ENCODE results near the gene SLC44A1. TPM values are rescaled to one million over a fixed set of nuclear protein-coding genes. Genes with fewer than 3 reads are reported as not detected.

SLC44A1 gene
- polyA plus RNA-seq, 2 of the 4 experiments (the other 2 are of a cell fraction): 19.6 to 27.2 TPM

GRCh38 chr9:105296877-105297287 is 52.4 kb downstream of the SLC44A1 start:
- Histone ChIP-seq H3K4me1 (peaks cover 82% of the 10 kb centered on the region), H3K4me2 (peak overlapping the region; percentile 63), H3K27ac (peak overlapping the region; percentile 75 to 90), H3K4me3 (no peak overlapping the region), H3K9me3 (no peaks in the 10 kb centered on the region)
- ChIA-PET POLR2A (interaction anchor here (0.6 to 1.6 kb wide), 3 partner anchors 43 to 130 kb away, joined by 3 to 6 read pairs (median 3); partner anchors contain the start of gene SLC44A1), CTCF (interaction anchor here (0.5 to 3.1 kb wide), 6 partner anchors 15 to 377 kb away, joined by 3 to 10 read pairs (median 4); partner anchors contain the start of gene SLC44A1)
- WGBS (ENCODE audit: missing lambda C conversion rate): 45% methylated on average over 2 of the region's 2 CpGs
- no peak for TF ChIP-seq KDM1A (IDR thresholded peaks at IDR 0.05; ENCODE audit: low read depth)
- TF ChIP-seq FOSL2 (IDR thresholded peaks at IDR 0.05): no peak
- peak; percentile 65 for TF ChIP-seq FOSL2 (CRISPR knock-in tag; IDR thresholded peaks at IDR 0.05)
- TF ChIP-seq NFE2L2 (conservative IDR thresholded peaks at IDR 0.05; ENCODE audit: low read length): peak; percentile 87
- TF ChIP-seq HOXB5 (CRISPR knock-in tag; IDR thresholded peaks at IDR 0.05): 0 out of 2 replicates have a peak, but pooled peaks have one; percentile 45
- peak; percentile 72 to 84; a peak in 3 of 4 replicates for TF ChIP-seq CEBPB (IDR thresholded peaks at IDR 0.05)
- TF ChIP-seq MAFK (IDR thresholded peaks at IDR 0.05; ENCODE audit: partially characterized antibody): peak; percentile 96
- TF ChIP-seq POLR2AphosphoS2 (conservative IDR thresholded peaks at IDR 0.05; ENCODE audit: low read length): no peak
- peak in 1 of 2 experiments; percentile 37; a peak in 1 of 5 replicates for TF ChIP-seq EP300 (IDR thresholded peaks at IDR 0.05)
- ATAC-seq (peak; percentile 69 to 79), FAIRE-seq (peak; percentile 70), DNase-seq (ENCODE audit: low read depth in 1 of 2, low spot score in 1 of 2) (peak; percentile 51 to 83)

- Histone ChIP-seq H3K9me3 (no peaks in the 10 kb centered on the region), H3K4me1 (peaks cover 76% of the 10 kb centered on the region), H3K27ac (peak overlapping the region; percentile 75 to 90), H3K4me2 (peak overlapping the region; percentile 63), H3K4me3 (no peak overlapping the region)
- 88% methylated on average over 14 of the region's 14 CpGs for WGBS (ENCODE audit: missing lambda C conversion rate)
- FAIRE-seq (no peak), DNase-seq (ENCODE audit: low read depth in 1 of 2, low spot score in 1 of 2) (no peak), ATAC-seq (no peak)
- TF ChIP-seq MAFK (IDR thresholded peaks at IDR 0.05; ENCODE audit: partially characterized antibody): no peak
- no peak for TF ChIP-seq MAX (IDR thresholded peaks at IDR 0.05)
- TF ChIP-seq EP300 (IDR thresholded peaks at IDR 0.05): no peak
- no peak for TF ChIP-seq RFX5 (IDR thresholded peaks at IDR 0.05)
- no peak for TF ChIP-seq ESRRA (IDR thresholded peaks at IDR 0.05; ENCODE audit: borderline replicate concordance, low read length)
- TF ChIP-seq EHMT2 (IDR thresholded peaks at IDR 0.05; ENCODE audit: low read depth): no peak
- no peak for TF ChIP-seq HOXB5 (CRISPR knock-in tag; IDR thresholded peaks at IDR 0.05)
- no peak for TF ChIP-seq REST (IDR thresholded peaks at IDR 0.05)
- TF ChIP-seq CBX8 (IDR thresholded peaks at IDR 0.05): no peak
- POLR2A ChIA-PET: interaction anchor here (1.0 to 1.6 kb wide), 2 partner anchors 43 to 53 kb away, joined by 3 to 6 read pairs; partner anchors contain the start of gene SLC44A1
- CTCF ChIA-PET: interaction anchor here (0.6 to 3.1 kb wide), 5 partner anchors 53 to 370 kb away, joined by 3 to 10 read pairs (median 4); partner anchors contain the start of gene SLC44A1
Observed at GRCh38 chr9:105297442-105298075, 53.1 kb downstream of the SLC44A1 start.

GRCh38 chr9:105299190-105299854 is 54.9 kb downstream of the SLC44A1 start:
- ATAC-seq (peak; percentile 91 to 94), FAIRE-seq (no peak), DNase-seq (ENCODE audit: low read depth in 1 of 2, low spot score in 1 of 2) (peak; percentile 60 to 84)
- Histone ChIP-seq H3K4me1 (peaks cover 74% of the 10 kb centered on the region), H3K4me2 (peak overlapping the region; percentile 68), H3K27ac (peak overlapping the region; percentile 75 to 90), H3K9me3 (no peaks in the 10 kb centered on the region), H3K4me3 (no peak overlapping the region)
- ChIA-PET CTCF (interaction anchor here (0.7 to 3.1 kb wide), 6 partner anchors 8 to 436 kb away, joined by 3 to 10 read pairs (median 3); partner anchors contain the start of gene SLC44A1), POLR2A (no interaction called here)
- 56% methylated on average over 7 of the region's 7 CpGs for WGBS (ENCODE audit: missing lambda C conversion rate)
- peak; percentile 57 for TF ChIP-seq JUNB (IDR thresholded peaks at IDR 0.05)
- peak in 1 of 2 experiments; percentile 51; a peak in 1 of 5 replicates for TF ChIP-seq JUN (IDR thresholded peaks at IDR 0.05)
- TF ChIP-seq TFCP2L1 (CRISPR knock-in tag; IDR thresholded peaks at IDR 0.05): no peak
- TF ChIP-seq BCL3 (IDR thresholded peaks at IDR 0.05): no peak
- TF ChIP-seq KDM5A (IDR thresholded peaks at IDR 0.05): no peak
- no peak for TF ChIP-seq SREBF2 (IDR thresholded peaks at IDR 0.05)
- no peak for TF ChIP-seq MYC (IDR thresholded peaks at IDR 0.05; ENCODE audit: borderline replicate concordance, low read length)
- TF ChIP-seq EP300 (IDR thresholded peaks at IDR 0.05): peak in 1 of 2 experiments; percentile 9; a peak in 1 of 5 replicates
- TF ChIP-seq FOSL2 (IDR thresholded peaks at IDR 0.05): 0 out of 2 replicates have a peak, but pooled peaks have one; percentile 36
- peak; percentile 89 for TF ChIP-seq FOSL2 (CRISPR knock-in tag; IDR thresholded peaks at IDR 0.05)
- no peak for TF ChIP-seq CBX2 (IDR thresholded peaks at IDR 0.05; ENCODE audit: borderline replicate concordance, low read depth)
- TF ChIP-seq NPAS2 (CRISPR knock-in tag; IDR thresholded peaks at IDR 0.05; ENCODE audit: borderline replicate concordance): no peak
- TF ChIP-seq ZC3H11A (IDR thresholded peaks at IDR 0.05): no peak
